Right kidney (tissue), 9 donors: ENCODE data around the gene BPI.
"Not testable (repeated sequence)": the region's sequence is repeated elsewhere in the genome, so short reads cannot be mapped to it uniquely, and the experiment has no call there.

Experiments
- DNase-seq: peaks from one replicate; pipeline ENCODE4 v3.0.0-alpha.2; 2016
- long read RNA-seq, 8 donors: transcript quantifications; one replicate each; lab custom pipeline, GENCODE V29; 2026

Gene BPI
- long read RNA-seq, donor 1 = 0 reads
- long read RNA-seq, donor 2, partial matches to known transcripts = 0 of 1 reads
- long read RNA-seq, donor 2, other reads (novel, unspliced or antisense) = 0 of 1 reads
- long read RNA-seq, donor 3 = 0 reads
- long read RNA-seq, donor 4, partial matches to known transcripts = 0 of 1 reads
- long read RNA-seq, donor 4, other reads (novel, unspliced or antisense) = 0 of 1 reads
- long read RNA-seq, donor 5 = 0 reads
- long read RNA-seq, donor 6 = 0 reads
- long read RNA-seq, donor 7 = 0 reads
- long read RNA-seq, donor 8, partial matches to known transcripts = 0 of 1 reads
- long read RNA-seq, donor 8, other reads (novel, unspliced or antisense) = 0 of 1 reads

- no peak for DNase-seq
Measured at GRCh38 chr20:38303908-38304379, at the start of gene BPI. Gene BPI (plus strand): TSS chr20:38304156. CDS start chr20:38304224, 68 bp downstream.

GRCh38 chr20:38254621-38255020 is 49.3 kb upstream of the BPI start:
- DNase-seq = not testable (repeated sequence)

DNA sequence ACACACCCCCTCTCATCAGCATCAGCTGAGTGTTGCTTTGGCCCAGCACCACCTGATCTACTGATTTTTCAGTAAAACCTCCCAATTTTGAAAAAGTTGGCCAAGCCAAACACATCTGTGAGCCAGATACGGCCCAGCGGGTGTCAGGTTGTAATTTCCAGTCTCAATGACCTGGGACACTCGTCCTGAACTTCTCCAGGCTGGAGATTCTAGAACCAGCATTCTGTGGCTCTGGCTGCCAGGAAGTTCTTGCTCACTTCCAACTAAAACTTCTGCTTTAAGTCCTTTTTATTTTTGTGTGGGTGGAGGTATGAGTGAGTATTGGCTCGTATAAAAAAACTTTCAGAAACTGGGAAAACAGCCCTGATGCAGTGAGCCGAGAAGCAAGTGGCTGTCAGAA is 48.6 kb upstream of the BPI start:
- no peak for DNase-seq

DNA sequence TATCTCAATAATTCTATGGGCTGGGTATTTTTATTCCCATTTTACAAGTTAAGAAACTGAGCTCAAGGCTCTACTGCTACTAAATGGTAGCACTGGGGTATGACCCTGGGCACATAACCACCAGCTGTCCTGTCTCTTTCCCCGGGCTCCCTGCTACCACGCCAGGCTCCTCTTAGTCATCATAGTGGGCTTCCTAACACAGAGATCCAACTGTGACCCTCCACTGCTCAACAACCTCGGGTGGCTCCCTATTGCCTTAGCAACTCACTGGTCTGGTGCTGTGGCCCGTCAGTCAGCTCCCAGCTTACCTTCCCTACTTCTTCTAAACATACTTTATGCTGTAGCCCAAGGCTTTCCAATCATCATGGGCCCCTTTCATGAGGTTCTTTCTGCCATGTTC is 47.9 kb upstream of the BPI start:
- DNase-seq = no peak

GRCh38 chr20:38256966-38257365 is 47.0 kb upstream of the BPI start:
- no peak for DNase-seq

- DNase-seq = no peak
Measured at GRCh38 chr20:38258545-38259215, 45.3 kb upstream of the BPI start.

GRCh38 chr20:38260025-38260377 is 44.0 kb upstream of the BPI start:
- DNase-seq = no peak

- DNase-seq = peak; percentile 63
Measured at GRCh38 chr20:38260378-38261053, 43.4 kb upstream of the BPI start, which contains the start of gene KIAA1755. Gene KIAA1755 (minus strand): TSS chr20:38260735. CDS start chr20:38260500, 235 bp downstream.

- DNase-seq = no peak
Measured at GRCh38 chr20:38261054-38261390, 42.9 kb upstream of the BPI start.

GRCh38 chr20:38262931-38263330 is 41.0 kb upstream of the BPI start:
- no peak for DNase-seq

GRCh38 chr20:38266426-38266825 is 37.5 kb upstream of the BPI start:
- DNase-seq = no peak

DNA sequence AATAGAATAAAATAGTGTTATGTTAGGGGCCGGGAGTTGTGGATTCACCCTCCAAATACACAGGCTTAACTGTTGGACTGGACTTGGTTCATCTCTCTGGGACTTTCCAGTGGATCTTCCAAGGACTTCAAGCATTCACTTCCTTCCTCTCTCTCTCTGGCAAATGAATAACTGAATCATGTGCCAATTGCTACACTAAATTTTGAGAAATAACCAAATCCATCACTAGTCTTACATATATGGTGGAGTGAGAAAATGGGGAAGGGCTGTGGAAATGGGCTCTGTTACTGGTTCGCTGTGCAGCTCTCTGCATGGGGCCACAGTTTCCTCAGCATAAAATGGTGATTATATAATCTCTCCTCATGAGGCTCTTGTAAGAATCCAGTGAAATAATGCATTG is 36.7 kb upstream of the BPI start:
- no peak for DNase-seq

GRCh38 chr20:38267901-38268514 is 35.9 kb upstream of the BPI start:
- DNase-seq = no peak

DNA sequence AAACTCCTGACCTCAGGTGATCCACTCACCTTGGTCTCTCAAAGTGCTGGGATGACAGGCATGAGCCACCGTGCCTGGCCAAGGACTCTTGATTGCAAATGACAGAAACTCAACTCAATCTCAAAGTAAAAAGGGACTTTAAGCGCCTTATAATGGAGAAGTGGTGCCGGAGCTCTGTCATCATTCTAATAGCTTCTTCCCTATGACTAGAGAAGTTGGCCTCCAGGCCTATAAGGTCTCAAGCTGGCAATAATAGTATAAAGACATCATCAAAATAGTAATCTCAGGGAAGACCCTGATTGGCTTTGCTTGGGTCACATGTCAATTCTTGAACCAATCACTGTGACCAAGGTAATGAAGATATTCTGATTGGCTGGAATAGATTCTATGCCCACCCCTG is 34.9 kb upstream of the BPI start:
- no peak for DNase-seq

- no peak for DNase-seq
Measured at GRCh38 chr20:38269715-38270114, 34.2 kb upstream of the BPI start.

DNA sequence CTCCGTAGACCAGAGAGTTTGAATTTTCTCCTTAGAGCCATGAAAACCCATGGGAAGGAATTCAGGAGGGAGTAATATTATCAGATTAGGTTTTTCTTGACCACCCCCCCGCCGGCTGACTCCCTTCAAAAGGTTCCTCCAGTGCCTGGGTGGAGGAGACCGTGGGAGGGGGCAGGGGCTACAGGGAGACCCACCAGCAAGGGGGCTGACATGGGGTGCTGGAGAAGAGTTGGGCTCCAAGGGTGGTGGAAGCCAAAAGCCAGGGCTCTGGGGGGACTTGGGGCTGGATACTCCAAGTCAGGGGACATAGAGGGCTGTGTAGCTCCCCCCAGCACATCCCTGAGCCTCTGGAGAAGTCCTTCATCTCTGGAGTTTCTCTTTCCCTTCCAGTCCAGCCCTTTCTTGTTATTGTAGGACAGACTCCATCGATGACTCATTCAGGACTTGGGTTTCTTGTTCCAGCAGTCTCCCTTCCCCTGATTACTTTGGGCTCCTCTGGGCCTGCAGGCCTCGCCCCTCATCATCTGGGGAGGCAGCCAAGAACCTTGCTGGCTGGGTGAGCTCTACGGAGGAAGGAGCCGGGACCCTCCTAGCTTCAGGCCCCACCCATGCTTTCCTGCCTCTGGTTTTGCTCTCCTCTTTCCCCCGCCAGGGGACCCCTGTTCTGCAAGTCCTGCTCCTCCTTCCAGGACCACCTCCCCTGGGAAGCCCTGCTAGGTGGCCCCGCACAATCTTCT is 32.9 kb upstream of the BPI start:
- DNase-seq = no peak

DNA sequence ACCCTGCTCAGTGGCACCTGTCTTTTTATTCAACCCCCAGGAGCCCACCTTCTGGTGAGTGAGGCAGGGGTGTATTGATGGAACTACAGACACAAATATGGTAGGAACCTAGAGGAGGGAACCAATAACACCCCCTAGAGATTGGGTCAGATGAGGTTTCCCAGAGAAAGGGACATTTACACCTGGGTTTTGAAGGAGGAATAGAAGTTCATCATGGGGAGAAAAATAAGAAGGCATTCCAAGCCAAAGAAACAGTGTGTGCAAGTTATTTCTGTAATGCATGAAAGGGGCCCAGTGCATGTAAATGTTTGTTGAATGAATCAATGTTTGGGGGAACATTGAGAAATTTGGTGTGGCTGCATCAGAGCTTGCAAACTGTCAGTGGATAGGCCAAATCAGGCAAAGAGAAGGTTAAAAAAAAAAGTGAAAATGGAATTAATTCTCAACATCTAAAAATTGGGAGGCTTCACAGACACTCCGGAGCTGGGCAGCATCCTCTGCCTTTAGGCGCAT is 32.3 kb upstream of the BPI start:
- no peak for DNase-seq

DNA sequence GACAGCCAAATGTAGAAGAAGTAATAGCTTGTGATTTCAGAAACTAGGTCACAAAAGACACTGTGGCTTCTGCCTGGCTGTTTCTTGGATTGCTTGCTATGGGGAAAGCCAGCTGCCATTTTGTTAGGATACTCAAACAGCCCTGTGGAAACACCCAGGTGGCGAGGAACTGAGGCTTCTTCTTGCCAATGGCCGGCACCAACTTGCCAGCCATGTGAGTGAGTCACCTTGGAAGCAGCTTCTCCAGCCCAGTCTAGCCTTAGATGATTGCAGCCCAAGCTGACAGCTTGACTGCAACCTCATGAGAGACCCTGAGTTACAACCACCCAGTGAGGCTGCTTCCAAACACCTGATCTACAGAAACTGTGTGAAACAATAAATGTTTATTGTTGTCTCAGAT is 31.6 kb upstream of the BPI start:
- no peak for DNase-seq

DNA sequence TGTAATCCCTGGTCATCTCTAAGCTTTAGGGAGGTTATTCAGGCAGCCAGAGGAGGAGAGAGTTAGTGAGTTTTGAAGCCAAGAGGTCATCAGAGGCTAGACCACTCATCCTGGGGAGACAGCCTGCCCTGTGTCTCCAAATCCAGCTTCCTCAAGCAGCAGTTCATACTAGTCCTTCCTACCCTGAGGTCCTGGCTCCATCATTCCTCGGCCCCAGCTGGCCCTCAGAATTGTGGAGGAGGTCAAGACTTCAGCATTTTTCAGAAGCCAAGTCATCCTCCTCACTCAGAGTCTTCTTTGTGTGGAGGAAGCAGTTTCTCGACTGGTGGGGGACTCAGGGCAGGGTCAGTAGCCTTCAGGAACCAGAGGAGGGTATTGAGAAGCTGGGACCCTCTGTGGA is 31.0 kb upstream of the BPI start:
- DNase-seq = no peak

GRCh38 chr20:38275815-38276550 is 28.0 kb upstream of the BPI start:
- no peak for DNase-seq

GRCh38 chr20:38277285-38277684 is 26.7 kb upstream of the BPI start:
- DNase-seq = no peak
